HG02943 (cell line): ENCODE measurements around the gene DUOXA2.
"Not testable (repeated sequence)": the region's sequence is repeated elsewhere in the genome, so short reads cannot be mapped to it uniquely, and the experiment has no call there.

Experiments used
- ATAC-seq: cut with Tn5 transposase; IDR thresholded peaks from one replicate; pipeline ENCODE4 v1.9.1; 2021; ENCODE audit warnings: mild to moderate bottlenecking, low read depth, moderate library complexity; ENCODE audit not compliant: unreplicated experiment

Gene DUOXA2

DNA sequence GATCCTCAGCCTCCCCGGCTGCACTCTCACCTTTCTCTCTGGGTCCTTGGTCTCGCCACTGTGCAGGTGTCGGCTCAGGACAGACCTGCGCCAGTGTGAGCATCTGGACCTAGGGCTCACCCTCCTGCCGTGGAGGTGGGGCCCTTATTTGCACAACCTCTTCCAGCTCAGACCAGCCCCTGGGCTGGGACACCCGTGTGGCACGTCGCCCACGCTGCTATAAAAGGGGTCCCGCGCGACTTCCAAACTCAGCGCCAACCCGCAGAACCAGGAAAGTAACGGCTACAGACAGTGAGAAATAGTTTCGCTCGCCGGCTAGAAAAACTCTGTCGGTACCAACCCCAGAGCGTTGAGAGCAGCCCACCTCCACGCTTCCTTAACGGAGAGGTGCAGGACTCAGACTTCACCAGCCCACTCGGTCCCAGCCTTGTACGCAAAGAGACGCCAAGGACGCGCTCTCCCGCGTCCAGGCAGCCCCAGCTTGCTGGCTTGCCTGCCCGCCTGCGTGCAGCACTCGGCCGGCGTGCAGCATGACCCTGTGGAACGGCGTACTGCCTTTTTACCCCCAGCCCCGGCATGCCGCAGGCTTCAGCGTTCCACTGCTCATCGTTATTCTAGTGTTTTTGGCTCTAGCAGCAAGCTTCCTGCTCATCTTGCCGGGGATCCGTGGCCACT lies at the start of gene DUOXA2, which contains the start of gene DUOX2:
Gene DUOXA2 (plus strand): TSS at position 251 of the 675 bp plus-strand sequence. CDS start 280 bp downstream, at position 531.
Gene DUOX2 (minus strand): TSS at position 97 of the 675 bp plus-strand sequence. CDS start 761 bp downstream, outside the sequence.
- no peak for ATAC-seq

GRCh38 chr15:45064386-45064785 lies 49.7 kb upstream of the DUOXA2 start:
- no peak for ATAC-seq

DNA sequence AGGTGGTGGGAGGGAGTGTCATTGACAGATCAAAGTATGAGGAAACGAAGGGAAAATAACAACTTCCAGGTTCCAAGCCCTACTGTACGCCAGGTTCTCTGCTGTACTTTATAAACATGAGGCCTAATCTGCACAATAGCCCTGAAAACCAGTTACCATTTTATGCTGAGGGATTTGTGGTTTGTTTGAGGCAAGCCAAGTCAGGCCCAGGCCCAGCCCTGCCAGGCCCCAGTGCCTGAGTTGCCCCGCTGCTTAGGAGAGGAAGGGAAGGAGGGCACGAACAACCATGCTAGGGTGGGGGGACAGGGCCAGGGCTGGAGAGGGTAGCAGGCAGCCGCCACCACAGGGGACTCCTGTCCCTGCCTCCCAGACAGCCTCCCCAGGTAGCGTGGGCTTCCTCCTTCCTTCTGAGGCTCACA lies 44.2 kb upstream of the DUOXA2 start:
- ATAC-seq = not testable (repeated sequence)

DNA sequence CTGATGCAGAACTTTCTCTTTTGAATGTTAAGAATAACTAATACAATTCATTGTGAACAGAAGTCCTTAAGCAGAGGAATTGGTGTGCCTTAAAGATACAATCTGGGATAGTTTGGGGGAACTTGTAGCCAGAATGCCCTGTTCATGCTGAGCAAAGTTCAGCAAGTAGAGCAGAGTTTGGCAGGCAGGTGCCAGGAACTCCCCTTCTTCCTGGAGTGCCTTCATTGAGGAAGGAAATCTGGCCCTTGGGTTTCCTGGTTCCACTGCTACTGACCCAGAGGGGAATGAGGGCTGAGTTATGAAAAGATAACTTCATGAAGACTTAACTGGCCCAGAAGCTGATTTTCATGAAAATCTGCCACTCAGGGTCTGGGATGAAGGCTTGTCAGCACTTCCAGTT lies 40.5 kb upstream of the DUOXA2 start:
- not testable (repeated sequence) for ATAC-seq

DNA sequence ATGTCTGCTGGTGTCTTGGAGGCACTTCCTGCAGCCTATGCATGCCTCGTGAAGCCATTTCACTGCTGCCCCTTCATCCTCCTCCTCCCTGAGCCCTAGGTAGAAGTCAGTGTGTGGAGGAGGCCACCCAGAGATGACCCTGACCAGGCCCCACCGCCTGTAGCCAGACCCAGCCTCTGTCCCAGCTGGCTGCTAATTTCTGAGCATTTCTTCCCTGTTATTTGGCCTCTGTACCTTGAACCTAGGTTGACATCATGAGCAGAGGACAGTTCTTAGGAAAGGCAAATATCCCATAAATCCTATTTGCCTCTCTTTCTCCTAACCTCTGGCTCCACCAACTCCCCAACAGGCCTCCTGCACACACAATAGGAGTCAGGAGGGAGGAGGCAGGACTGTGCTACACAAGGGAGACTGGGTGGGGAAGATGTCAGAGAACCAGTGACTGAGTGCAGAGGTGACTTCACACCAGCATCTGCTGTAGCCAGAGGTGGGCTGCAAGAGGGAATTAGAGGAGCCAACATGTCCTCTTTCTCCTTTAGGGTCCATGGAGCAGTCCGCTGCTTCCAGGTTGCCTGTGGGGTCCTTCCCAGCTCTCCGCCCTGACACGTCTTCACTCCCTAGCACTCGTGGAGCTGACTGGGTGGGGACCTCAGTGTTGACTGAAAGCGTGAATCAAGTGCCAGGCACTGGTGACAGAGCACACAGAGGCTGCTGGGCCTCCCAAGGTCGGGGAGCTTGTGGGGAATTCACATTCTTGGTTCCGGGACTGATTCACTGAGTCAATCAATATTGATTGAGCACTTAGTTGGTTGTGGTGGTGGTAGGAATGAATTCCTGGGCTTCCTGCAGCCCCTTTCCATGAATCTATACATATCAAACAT lies 38.4 kb upstream of the DUOXA2 start:
- not testable (repeated sequence) for ATAC-seq

DNA sequence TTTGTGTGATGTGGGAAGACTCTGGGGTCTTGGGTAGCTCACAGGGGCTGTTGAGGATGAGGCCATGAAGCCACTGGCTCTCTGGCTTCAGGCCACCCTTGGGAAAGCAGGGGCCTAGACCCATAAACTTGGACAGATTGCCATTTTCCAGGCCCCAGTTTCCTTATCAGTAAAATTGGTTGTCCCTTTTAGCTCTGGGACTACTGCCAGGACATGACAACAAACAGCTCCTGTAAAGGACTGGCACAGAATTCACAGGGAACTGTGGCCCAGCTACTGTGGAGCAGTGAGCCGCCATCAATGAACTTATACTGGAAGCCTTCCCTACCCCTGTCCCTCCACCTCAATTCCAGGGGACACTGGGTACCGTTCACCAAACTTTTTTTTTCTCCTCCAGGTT lies 36.7 kb upstream of the DUOXA2 start:
- not testable (repeated sequence) for ATAC-seq

- not testable (repeated sequence) for ATAC-seq
These were observed 34.9 kb upstream of the DUOXA2 start for GRCh38 chr15:45079201-45079600.

DNA sequence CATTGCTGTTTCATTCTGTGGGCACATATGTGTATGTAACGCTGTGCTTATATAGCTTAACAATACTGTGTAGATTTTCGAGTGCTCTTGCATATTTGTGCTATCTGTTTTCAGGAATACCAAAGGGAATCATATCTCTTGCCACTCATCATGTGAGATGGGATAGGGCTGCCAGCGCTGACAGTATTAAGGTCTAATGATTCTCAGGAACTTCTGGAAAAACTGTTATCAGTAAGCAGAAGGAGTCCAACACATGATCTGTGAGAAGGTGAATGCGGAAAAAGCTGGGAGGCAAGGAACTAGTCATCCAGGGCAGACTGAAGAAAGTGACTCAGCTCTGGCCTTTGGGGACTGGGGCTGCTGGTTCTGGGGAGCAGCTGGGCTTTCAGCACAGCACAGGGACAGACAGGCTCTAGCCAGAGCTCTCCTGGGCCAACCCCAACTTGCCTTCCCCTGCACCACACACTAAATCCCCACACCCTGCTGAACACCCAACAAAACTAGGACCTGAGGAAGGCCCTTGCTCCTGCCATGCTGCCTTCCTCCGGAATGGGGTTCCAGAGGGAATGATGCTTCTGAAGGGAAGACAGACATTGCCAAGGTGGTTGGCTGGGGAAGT lies 34.4 kb upstream of the DUOXA2 start:
- not testable (repeated sequence) for ATAC-seq

- ATAC-seq = not testable (repeated sequence)
These were observed 33.5 kb upstream of the DUOXA2 start for GRCh38 chr15:45080593-45080992.

- not testable (repeated sequence) for ATAC-seq
These were observed 31.7 kb upstream of the DUOXA2 start for GRCh38 chr15:45082412-45082811.

DNA sequence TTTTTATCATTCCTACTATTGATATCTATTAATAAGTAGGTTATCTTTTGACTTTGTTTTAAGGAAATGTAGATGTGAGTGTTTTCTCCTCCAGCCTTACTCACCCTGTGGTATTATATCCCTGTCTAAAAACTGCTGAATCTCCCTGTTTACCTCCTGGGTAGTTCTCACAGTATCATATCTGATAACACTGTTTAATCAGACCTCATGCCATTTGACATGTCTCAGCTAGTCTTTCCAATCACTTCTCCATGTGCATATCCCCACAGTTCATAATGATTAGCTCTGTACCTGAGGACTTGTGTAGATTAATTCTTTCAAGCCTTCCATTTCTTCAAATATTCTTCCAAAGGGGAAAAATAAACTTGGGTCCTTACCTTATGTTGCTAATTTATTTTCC lies 30.9 kb upstream of the DUOXA2 start:
- no peak for ATAC-seq

GRCh38 chr15:45084163-45084562 lies 30.0 kb upstream of the DUOXA2 start:
- ATAC-seq = no peak

DNA sequence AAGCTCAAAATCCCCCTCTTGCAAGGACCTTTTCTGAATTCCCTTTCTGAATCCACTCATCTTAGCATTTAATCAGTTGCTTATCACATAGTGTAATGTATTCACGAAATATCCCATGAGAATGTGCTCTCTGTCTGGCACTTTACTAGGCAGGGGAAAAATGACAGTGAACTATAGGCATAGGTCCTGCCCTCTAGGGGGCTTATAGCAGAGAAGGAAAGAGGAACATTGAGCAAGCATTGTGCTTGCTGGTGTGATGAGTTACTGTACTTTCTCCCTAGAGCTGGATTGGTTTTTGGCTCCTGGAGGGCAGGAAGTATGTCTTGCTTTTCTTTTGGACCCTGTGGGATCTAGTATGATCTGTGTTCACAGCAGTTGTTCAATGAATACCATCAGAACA lies 26.6 kb upstream of the DUOXA2 start:
- ATAC-seq = no peak

GRCh38 chr15:45088801-45089711 lies 25.1 kb upstream of the DUOXA2 start:
- ATAC-seq = no peak

DNA sequence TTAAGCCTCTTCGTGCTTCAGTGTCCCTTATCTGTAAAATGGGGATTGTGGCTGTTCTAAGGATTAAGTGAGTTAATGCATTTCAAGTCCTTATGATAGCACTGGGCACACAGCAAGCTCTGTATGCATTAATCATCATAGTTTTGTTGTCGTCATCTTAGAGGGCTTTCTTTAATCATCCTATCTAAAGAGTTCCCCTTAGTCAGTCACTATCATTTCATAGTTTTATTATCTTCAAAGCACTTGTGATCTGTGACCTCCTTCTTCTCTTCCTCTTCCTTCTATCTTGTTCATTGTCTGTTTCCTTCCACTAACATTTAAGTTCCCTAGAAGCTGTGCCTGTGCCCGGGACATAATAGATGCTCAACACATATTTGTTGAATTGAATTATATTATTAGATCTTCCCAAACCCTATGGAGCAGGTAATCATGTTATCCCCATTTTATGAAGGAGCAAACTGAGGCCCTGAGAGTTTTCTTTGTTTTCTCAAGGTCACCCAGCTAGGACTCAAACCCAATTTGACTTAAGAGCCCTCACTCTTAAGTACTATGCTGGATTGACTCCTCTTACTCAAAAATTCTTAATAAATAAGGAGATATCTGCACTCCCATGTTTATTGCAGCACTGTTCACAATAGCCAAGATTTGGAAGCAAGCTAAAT lies 24.3 kb upstream of the DUOXA2 start:
- no peak for ATAC-seq

DNA sequence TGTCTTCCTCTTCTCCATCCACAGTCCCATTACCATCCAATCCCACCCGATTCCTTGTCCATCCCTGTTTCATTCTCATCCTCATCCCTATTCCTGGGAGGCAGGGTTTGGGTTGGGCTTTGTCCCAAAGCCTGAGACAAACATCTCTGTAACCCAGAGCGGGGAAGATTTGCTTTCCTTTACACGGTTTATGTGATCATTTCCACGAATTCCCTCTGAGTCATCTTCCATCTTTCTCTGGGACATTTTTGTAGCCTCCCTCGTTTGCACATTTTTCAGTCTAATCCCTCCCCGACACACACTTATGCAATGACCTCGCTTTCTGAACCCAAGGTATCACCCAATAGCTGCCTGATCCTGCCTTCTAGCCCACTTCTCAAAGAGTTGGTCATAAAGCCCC lies 23.0 kb upstream of the DUOXA2 start:
- no peak for ATAC-seq

DNA sequence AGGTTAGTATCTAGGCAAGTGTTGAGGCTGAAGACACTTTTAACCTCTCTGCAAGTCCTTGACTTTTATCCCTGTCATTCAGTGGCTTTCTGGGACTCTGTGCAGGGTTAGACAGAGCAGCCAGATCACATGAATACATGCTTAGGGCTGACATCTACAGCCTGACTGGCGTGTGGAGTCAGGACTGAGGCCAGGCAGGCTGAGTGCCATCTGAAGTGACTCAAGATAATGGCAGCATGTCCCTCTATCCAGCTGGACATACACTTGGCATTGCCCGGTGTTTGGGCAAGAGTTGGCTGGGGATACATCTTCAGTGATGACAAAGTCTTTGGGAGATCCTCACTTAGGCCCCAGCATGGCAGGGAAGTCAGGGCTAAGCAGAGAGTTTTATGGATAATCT lies 22.6 kb upstream of the DUOXA2 start:
- ATAC-seq = no peak

DNA sequence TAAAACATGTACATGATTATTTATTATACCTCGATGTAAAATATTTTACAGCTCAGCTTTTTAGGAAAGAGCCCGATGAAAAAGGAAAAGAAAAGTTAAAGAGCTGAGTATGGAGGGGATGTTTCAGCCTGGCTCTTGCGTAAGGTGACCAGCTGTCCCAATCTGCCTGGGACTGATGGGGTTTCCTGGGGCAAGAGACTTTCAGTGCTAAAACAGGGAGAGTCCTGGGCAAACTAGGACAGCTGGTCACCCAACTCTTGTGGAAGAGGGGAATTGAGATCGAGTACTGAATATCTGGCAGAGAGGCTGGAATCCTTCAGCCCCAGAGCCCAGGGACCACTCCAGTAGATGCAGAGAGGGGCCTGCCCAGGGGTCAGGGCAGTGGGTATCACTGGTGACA lies 21.1 kb upstream of the DUOXA2 start:
- ATAC-seq = no peak

- ATAC-seq = no peak
These were observed 20.3 kb upstream of the DUOXA2 start for GRCh38 chr15:45093622-45094357.
